K562 (cell line): ENCODE data around the gene C6orf15.

Experiments used
- E4F1 ChIP-seq: fragments of 250-450 bp; sonication (Bioruptor Pico); IDR thresholded peaks from 2 replicates; pipeline ENCODE4 v1.5.0; 2021; ENCODE audit warnings: mild to moderate bottlenecking, borderline replicate concordance
- EGR1 ChIP-seq: fragments of 450-650 bp; conservative IDR thresholded peaks from 2 replicates; pipeline ENCODE4 v1.6.1; 2017; ENCODE audit warnings: mild to moderate bottlenecking
- FOXM1 ChIP-seq, 2 experiments: fragments of 450-650 bp in 1 of 2; sonication (generic) in 1 of 2; formaldehyde crosslinking in 1 of 2; IDR thresholded peaks; 2 replicates each; pipeline versions ENCODE4 v1.6.1 to v1.9.0; 2017 to 2022; ENCODE audit warnings: low read depth in 2 of 2, mild to moderate bottlenecking in 2 of 2, missing genetic modification reagents in 1 of 2, moderate library complexity in 1 of 2
- FOXO4 ChIP-seq: fragments of 450-650 bp; formaldehyde crosslinking; IDR thresholded peaks from 2 replicates; pipeline ENCODE4 v1.4.0; 2020; ENCODE audit warnings: mild to moderate bottlenecking, moderate library complexity
- ZNF224 ChIP-seq: sonication (generic); formaldehyde crosslinking; IDR thresholded peaks from 2 replicates; pipeline ENCODE4 v1.8.0; 2022; ENCODE audit warnings: mild to moderate bottlenecking, missing genetic modification reagents

GRCh38 chr6:31157513-31158139 lies 45.3 kb upstream of the C6orf15 start, which contains the start of gene CCHCR1:
- TF ChIP-seq E4F1 (no peak), FOXO4 (CRISPR knock-in tag) (no peak), FOXM1 (IDR thresholded peaks at IDR 0.05; ENCODE audit: low read depth) (no peak), FOXM1 (CRISPR knock-in tag; IDR thresholded peaks at IDR 0.05; ENCODE audit: low read depth) (no peak), ZNF224 (CRISPR knock-in tag) (no peak), EGR1 (no peak)
